ENCODE measurements around the gene TRANK1. TPM values are rescaled to one million over a fixed set of nuclear protein-coding genes. Genes with fewer than 3 reads are reported as not detected.

TRANK1 gene
- total RNA-seq, 1 donor from 2014 or later: 53.0 TPM

- intact Hi-C loops (cut with micrococcal nuclease): no loop called here
These were observed 131.5 kb downstream of the TRANK1 start for GRCh38 chr3:36813305-36813704.

DNA sequence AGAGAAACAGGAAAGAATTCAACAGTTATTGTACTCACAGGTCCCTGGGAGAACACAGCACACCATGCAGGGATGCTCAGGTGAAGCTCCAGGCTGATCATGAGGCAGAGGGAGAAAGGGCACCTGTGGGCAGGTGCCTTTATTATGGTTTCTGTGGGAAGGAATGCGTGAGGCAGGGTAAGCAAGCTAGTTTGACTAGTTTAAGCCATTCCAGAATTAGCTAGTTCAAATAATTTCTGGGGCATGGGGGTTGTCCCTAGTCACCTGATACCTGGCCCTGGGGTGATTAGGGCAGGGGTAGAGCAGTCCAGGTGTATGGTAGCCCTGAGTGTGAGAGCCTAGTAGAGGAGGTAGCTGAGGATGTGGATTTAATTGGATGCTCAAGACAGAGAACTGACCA lies 132.6 kb downstream of the TRANK1 start:
- intact Hi-C loops (cut with micrococcal nuclease): no loop called here

GRCh38 chr3:36811768-36812167 lies 133.1 kb downstream of the TRANK1 start:
- intact Hi-C loops (cut with micrococcal nuclease): no loop called here

DNA sequence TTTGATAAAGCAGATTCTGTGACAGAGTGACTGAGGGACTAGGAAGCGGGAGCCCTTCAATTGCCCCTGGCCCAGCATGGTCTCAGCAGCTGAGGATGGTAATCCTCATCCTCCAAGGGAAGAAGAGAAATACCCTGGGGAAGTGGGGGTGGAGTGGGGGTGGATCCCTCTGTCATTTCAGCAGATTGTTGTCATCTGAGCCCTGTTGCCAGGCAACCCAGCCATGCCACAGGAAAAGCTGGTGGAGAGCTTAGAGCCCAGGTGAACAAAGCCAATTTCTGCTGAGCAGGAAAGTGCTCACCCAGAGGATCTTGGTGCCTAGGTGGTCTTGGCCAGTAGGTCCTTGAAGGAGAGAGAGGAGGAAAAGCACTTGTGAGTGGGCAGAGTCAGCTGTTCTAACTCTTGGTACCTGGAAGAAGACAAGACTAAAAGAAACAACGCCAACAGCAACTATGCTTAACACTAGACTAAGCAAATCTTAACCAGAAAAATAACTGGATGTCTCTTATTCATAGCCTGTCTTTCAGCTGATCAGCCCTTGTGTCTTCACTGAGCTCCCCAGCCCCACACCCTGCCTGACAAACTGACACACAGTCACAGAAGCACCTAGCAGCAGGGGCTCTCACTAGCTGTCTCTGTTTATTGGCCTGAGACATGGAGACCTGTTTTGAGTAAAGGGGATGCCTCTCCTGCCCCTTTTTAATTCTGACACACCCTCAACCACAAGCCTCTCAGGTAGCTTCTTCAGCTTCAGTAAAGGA lies 140.4 kb downstream of the TRANK1 start:
- intact Hi-C loops (cut with micrococcal nuclease): no loop called here

DNA sequence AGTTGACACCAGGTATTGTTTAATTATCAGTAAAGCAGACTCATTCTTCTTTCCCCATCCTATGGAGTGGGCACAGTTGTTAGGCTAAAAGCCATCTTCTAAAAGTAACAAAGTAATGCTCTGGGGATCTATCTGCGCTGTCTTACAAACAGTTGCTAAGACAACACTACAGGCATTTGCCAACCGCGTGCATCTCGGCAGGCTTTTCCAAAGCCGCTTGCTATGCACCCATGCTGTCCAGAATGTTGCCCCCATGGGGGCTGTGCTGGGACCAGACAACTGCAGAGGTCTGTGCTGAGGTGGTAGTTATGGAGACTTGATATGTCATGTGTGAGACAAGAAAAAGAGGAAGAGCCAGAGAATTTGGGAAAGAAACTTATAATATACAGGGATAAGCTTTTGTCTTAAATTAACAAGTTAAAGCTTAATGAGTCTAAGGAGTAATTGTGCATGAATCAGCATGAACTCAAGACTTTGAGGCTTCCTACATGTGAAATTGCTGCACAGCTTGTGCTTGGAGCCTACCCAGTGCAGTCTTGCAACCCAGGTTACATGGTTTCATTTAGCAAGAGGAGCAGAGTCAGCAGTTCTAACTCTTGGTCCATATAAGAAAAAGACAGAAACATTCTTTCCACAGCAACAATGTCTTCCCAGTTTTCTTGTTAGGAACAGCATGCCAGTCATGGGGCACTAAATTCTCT lies 141.6 kb downstream of the TRANK1 start:
- intact Hi-C loops (cut with micrococcal nuclease): no loop called here

DNA sequence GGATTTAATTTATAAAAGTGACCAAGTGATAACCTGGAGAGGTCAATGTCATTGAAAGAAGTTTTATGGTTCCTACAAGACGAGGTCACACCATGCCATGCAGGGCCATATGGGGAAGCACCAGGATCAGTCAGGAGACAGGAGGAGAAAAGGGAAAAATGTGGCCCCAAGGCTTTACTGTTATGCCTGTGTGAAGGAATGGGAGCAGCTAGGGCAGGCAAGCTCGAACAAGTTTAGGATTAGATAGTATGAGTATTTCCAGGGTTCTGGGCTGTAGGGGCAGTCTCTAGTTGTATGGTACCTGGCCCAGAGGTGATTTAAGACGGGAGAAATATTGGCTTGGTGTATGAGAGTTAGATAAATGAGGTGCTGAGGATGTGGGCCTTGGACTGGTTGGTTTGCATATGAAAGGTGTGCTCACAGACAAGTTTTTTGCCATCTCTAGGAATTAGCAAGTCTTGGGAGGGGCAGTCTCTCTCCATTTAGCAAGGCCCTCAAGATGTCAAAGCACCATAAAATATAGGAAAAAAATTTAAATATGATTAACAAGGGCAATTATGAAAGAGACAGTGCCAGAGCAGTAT lies 144.2 kb downstream of the TRANK1 start:
- intact Hi-C loops (cut with micrococcal nuclease): no loop called here

GRCh38 chr3:36796881-36797280 lies 148.0 kb downstream of the TRANK1 start:
- intact Hi-C loops (cut with micrococcal nuclease): no loop called here

DNA sequence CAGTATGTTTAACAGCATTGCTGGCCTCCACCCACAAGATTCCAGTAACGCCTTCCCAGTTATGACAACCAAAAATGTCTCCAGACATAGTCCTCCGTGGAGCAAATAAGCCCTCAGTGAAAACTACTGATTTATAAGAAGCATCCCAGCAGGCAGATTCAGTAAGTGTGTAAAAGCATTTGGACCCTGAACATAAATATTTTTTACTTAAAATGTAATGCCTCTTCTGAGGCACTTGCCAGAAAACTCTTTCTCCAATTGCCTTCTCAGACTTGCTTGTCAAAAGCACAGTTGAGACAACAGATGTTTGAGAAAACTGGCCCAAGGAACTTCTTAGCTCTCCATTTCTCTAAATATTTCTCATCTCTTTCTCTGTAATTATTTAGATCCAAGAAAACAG lies 148.7 kb downstream of the TRANK1 start:
- intact Hi-C loops (cut with micrococcal nuclease): no loop called here

GRCh38 chr3:36795622-36796021 lies 149.2 kb downstream of the TRANK1 start:
- intact Hi-C loops (cut with micrococcal nuclease): no loop called here

- intact Hi-C loops (cut with micrococcal nuclease): loop anchor here (1.0 to 2.0 kb wide), 3 partner anchors 50 to 166 kb away; no protein-coding TSS in a partner anchor
These were observed 152.5 kb downstream of the TRANK1 start for GRCh38 chr3:36792342-36792741.

DNA sequence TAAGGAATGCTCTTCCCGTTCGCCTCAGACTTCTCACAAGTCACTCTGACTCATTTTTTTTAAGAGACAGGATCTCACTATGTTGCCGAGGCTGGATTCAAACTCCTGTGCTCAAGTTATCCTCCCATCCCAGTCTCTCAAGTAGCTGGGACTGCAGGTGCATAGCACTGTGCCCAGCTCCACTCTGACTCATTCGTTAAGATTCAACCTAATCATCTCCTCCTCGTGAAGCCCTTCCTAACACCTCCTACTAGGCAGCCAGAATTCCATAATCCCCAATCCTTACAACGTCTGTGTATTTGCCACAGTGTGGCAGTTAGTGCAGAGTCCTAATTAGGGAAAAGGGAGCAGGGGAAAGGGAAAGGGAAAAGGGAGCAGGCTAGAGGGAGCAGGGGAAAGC lies 154.1 kb downstream of the TRANK1 start:
- intact Hi-C loops (cut with micrococcal nuclease): no loop called here

GRCh38 chr3:36786921-36787890 lies 157.6 kb downstream of the TRANK1 start:
- intact Hi-C loops (cut with micrococcal nuclease): no loop called here

GRCh38 chr3:36784138-36784635 lies 160.7 kb downstream of the TRANK1 start:
- intact Hi-C loops (cut with micrococcal nuclease): no loop called here

- intact Hi-C loops (cut with micrococcal nuclease): no loop called here
These were observed 167.2 kb downstream of the TRANK1 start for GRCh38 chr3:36777424-36778218.

Other genes starting within 250 kb of the TRANK1 start
- gene DCLK3, start 180.5 kb downstream of the TRANK1 start, total RNA-seq: not detected in 2 replicates
- gene EPM2AIP1, start 48.1 kb upstream of the TRANK1 start, total RNA-seq: 16.8 and 21.8 TPM in 2 replicates
- gene MLH1, start 48.5 kb upstream of the TRANK1 start, total RNA-seq: 40.9 and 43.2 TPM in 2 replicates
- gene LRRFIP2, start 229.5 kb upstream of the TRANK1 start, total RNA-seq: 32.6 and 33.3 TPM in 2 replicates

All from T-helper 1 cell treated with Interleukin-12 subunit alpha and Interleukin-12 subunit beta and Interleukin-4 antibody, amounts not matched to agents 30 ng/mL and 1 ng/mL, for 36 hours (primary cell).